Lung (tissue), 16 donors: ENCODE results near the gene ZNF486. TPM values are rescaled to one million over a fixed set of nuclear protein-coding genes. Genes with fewer than 3 reads are reported as not detected.
"Not testable (repeated sequence)": the region's sequence is repeated elsewhere in the genome, so short reads cannot be mapped to it uniquely, and the experiment has no call there.

Experiments
- ATAC-seq: fragments of 200-7000 bp; cut with Tn5 transposase; one replicate; pipeline ENCODE4 v1.9.1; 2020; ENCODE audit warnings: moderate number of reproducible peaks; ENCODE audit not compliant: insufficient read depth, low FRiP score
- DNase-seq, 3 donors: peaks; one replicate each; pipeline ENCODE4 v3.0.0-alpha.2; 2013 to 2017
- H3K27ac ChIP-seq, 2 donors: one replicate each; pipeline ENCODE4 v1.5.1; 2013; ENCODE audit warnings: mild to moderate bottlenecking in 2 of 2, moderate library complexity in 2 of 2, control low read depth in 1 of 2, inconsistent platforms in 1 of 2, low read depth in 1 of 2, low read length in 1 of 2
- H3K27me3 ChIP-seq, 3 donors: one replicate each; pipeline ENCODE4 v1.5.1; 2013; ENCODE audit warnings: low read length in 2 of 3; ENCODE audit not compliant: control insufficient read depth in 3 of 3, insufficient read depth in 3 of 3
- H3K36me3 ChIP-seq, 4 donors: one replicate each; pipeline ENCODE4 v1.5.1; 2013; ENCODE audit warnings: low read length in 4 of 4, mild to moderate bottlenecking in 1 of 4, moderate library complexity in 1 of 4; ENCODE audit not compliant: control insufficient read depth in 4 of 4, insufficient read depth in 4 of 4
- H3K4me1 ChIP-seq, 5 donors: one replicate each; pipeline ENCODE4 v1.5.1; 2013; ENCODE audit warnings: low read length in 5 of 5, mild to moderate bottlenecking in 2 of 5, moderate library complexity in 1 of 5; ENCODE audit not compliant: control insufficient read depth in 5 of 5, insufficient read depth in 5 of 5
- H3K4me3 ChIP-seq: one replicate; pipeline ENCODE4 v1.5.1; 2013; ENCODE audit warnings: mild to moderate bottlenecking, control low read depth, moderate library complexity
- H3K9ac ChIP-seq, 2 donors: one replicate each; pipeline ENCODE4 v1.5.1; 2013; ENCODE audit warnings: low read length in 2 of 2, control low read depth in 1 of 2; ENCODE audit not compliant: insufficient read depth in 1 of 2
- H3K9me3 ChIP-seq, 4 donors: one replicate each; pipeline ENCODE4 v1.5.1; 2013; ENCODE audit warnings: low read length in 3 of 4, mild to moderate bottlenecking in 1 of 4, moderate library complexity in 1 of 4; ENCODE audit not compliant: control insufficient read depth in 4 of 4, insufficient read depth in 3 of 4
- WGBS, 2 donors: extraction: QIAGEN DNeasy Blood & Tissue Kit; methylation state at CpG; one replicate each; pipeline ENCODE4 v1.1.7; 2013; 5-methylcytosine and 5-hydroxymethylcytosine counted together
- long read RNA-seq, 5 donors: transcript quantifications; one replicate each; lab custom pipeline, GENCODE V29; 2026
- polyA plus RNA-seq, 2 donors: library from polyadenylated mRNA; stranded (reverse); fragments of 200-250 nt; gene quantifications; one replicate each; pipeline ENCODE4 v1.2.1, GENCODE V29; 2013
- total RNA-seq, 2 donors: library from RNA; depleted of rRNA in 1 of 2; stranded (reverse); fragments of >200 nt in 1 of 2; gene quantifications; one replicate each; pipeline ENCODE4 v1.2.1, GENCODE V29; 2014 to 2021
- TF ChIP-seq, protein P1 (sequence below): IDR thresholded peaks from 2 replicates; pipeline ENCODE4 v1.5.1; 2012; ENCODE audit warnings: mild to moderate bottlenecking; ENCODE audit errors: control extremely low read depth, extremely low read depth
- donor health status: control.
- donor health status: control.
- donor health status: Bipolar disorder and iron deficiency.
- donor health status: healthy.
- donor health status: DM: yes; HTN: yes; CAD: no.

Gene ZNF486
- total RNA-seq = 10 to 100 TPM in 1 of 2 donors, 1 to 10 TPM in 1; 5.1 to 23.9 TPM
- polyA plus RNA-seq = 1 to 10 TPM; 2.3 to 2.7 TPM
- long read RNA-seq, donor 1, transcript ZNF486-201 (4 exons, 3,837 nt) = major isoform, 10 of 10 reads
- long read RNA-seq, donor 1, partial matches to known transcripts = 0 of 10 reads
- long read RNA-seq, donor 1, other reads (novel, unspliced or antisense) = 0 of 10 reads
- long read RNA-seq, donor 2, transcript ZNF486-201 (4 exons, 3,837 nt) = major isoform, 5 of 5 reads
- long read RNA-seq, donor 2, partial matches to known transcripts = 0 of 5 reads
- long read RNA-seq, donor 2, other reads (novel, unspliced or antisense) = 0 of 5 reads
- long read RNA-seq, donor 3, transcript ZNF486-201 (4 exons, 3,837 nt) = major isoform, 5 of 6 reads
- long read RNA-seq, donor 3, partial matches to known transcripts = 0 of 6 reads
- long read RNA-seq, donor 3, other reads (novel, unspliced or antisense) = 0 of 6 reads
- long read RNA-seq, donor 4, transcript ZNF486-201 (4 exons, 3,837 nt) = major isoform, 7 of 8 reads
- long read RNA-seq, donor 4, partial matches to known transcripts = 0 of 8 reads
- long read RNA-seq, donor 4, other reads (novel, unspliced or antisense) = 0 of 8 reads
- long read RNA-seq, donor 5, transcript ZNF486-201 (4 exons, 3,837 nt) = major isoform, 7 of 8 reads
- long read RNA-seq, donor 5, partial matches to known transcripts = 0 of 8 reads
- long read RNA-seq, donor 5, other reads (novel, unspliced or antisense) = 0 of 8 reads

DNA sequence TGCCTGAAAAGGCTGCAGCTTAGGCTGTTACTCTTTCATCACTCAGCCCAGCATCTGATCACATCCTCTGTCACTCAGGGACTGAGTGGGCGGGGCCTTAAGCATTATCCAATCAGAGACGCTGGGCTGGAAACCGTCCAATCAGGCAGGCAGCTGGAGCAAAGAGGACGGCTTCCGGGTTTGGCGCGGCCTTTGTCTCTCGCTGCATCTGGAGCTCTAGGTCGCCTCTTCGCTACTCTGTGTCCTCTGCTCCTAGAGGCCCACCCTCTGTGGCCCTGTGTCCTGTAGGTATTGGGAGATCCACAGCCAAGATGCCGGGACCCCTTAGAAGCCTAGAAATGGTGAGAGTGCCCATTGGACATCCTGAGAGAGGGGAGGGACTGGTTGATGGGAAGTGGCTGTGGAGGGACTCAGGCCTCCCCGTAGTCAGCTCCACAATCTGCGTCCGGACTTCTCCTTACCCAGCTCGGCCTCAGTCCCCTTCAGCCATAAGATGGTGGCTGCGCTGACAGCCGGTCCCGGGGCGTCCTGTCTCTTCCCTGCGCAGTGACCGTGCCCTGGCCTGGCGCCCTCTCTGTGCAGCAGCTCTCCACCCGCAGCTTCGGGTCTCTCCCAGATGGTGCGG is at the start of gene ZNF486:
ZNF486 (plus strand) TSS at position 195 of the 625 bp plus-strand sequence; CDS start at position 312, 117 bp downstream.
- peaks cover 0 to 4% (median 0%) of the 10 kb centered on the region in 5 donors for H3K4me1 ChIP-seq
- ATAC-seq (peak; percentile 93), DNase-seq (peak; percentile 97 to 99 (median 99))
- H3K27ac ChIP-seq = peak within 1 kb of the TSS; percentile 49 to 86
- 0 to 3% methylated on average over 25 of the region's 25 CpGs for WGBS, 2 donors
- H3K4me3 ChIP-seq = peak within 1 kb of the TSS; percentile 65
- TF ChIP-seq, protein P1, sequence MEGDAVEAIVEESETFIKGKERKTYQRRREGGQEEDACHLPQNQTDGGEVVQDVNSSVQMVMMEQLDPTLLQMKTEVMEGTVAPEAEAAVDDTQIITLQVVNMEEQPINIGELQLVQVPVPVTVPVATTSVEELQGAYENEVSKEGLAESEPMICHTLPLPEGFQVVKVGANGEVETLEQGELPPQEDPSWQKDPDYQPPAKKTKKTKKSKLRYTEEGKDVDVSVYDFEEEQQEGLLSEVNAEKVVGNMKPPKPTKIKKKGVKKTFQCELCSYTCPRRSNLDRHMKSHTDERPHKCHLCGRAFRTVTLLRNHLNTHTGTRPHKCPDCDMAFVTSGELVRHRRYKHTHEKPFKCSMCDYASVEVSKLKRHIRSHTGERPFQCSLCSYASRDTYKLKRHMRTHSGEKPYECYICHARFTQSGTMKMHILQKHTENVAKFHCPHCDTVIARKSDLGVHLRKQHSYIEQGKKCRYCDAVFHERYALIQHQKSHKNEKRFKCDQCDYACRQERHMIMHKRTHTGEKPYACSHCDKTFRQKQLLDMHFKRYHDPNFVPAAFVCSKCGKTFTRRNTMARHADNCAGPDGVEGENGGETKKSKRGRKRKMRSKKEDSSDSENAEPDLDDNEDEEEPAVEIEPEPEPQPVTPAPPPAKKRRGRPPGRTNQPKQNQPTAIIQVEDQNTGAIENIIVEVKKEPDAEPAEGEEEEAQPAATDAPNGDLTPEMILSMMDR = no peak
- H3K9ac ChIP-seq = peak within 1 kb of the TSS; percentile 71 to 94
- H3K27me3 ChIP-seq = no peaks in the 10 kb centered on the region
- H3K36me3 ChIP-seq = peaks cover 0 to 3% (median 1%) of the 10 kb centered on the region in 4 donors
- H3K9me3 ChIP-seq = peaks cover 0 to 6% (median 0%) of the 10 kb centered on the region in 4 donors

DNA sequence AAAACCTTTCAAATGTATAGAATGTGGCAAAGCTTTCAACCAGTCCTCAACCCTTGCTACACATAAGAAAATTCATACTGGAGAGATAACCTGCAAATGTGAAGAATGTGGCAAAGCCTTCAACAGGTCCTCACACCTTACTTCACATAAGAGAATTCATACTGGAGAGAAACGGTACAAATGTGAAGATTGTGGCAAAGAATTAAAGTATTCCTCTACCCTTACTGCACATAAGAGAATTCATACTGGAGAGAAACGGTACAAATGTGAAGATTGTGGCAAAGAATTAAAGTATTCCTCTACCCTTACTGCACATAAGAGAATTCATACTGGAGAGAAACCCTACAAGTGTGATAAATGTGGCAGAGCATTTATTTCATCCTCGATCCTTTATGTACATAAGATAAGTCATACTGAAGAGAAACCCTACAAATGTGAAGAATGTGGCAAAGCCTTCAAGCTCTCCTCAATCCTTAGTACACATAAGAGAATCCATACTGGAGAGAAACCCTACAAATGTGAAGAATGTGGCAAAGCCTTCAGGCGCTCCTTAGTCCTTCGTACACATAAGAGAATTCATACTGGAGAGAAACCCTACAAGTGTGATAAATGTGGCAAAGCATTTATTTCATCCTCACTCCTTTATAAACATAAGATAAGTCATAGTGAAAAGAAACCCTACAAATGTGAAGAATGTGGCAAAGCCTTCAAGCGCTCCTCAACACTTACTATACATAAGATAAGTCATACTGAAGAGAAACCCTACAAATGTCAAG is 48.8 kb upstream of the ZNF486 start:
- ATAC-seq = not testable (repeated sequence)

DNA sequence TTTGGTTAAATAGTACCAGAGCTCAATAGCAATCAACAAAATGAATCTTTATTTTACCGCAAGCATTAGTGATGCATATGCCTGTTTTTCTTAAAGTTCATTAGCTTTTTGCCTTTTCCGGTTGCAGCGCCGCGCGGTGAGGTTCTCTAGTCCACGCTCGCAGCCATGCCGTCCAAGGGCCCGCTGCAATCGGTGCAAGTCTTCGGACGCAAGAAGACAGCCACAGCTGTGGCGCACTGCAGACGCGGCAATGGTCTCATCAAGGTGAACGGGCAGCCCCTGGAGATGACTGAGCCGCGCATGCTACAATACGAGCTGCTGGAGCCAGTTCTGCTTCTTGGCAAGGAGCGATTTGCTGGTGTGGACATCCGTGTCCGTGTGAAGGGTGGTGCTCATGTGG is 42.1 kb upstream of the ZNF486 start:
- ATAC-seq (no peak), DNase-seq (no peak)
- Histone ChIP-seq H3K9ac (no peak overlapping the region), H3K36me3 (peaks cover under 1 to 61% (median 32%) of the 10 kb centered on the region in 4 donors), H3K4me1 (no peaks in the 10 kb centered on the region), H3K9me3 (peaks cover 20 to 38% (median 28%) of the 10 kb centered on the region in 4 donors), H3K27ac (no peak overlapping the region), H3K4me3 (no peak overlapping the region), H3K27me3 (no peaks in the 10 kb centered on the region)
- TF ChIP-seq, protein P1 = no peak
- 97% methylated on average over 23 of the region's 23 CpGs for WGBS, 2 donors

More for the DNA sequence above, 48.8 kb upstream of the ZNF486 start:
- not testable (repeated sequence) for H3K27me3 ChIP-seq, H3K27ac ChIP-seq, DNase-seq, H3K4me3 ChIP-seq, H3K9ac ChIP-seq, H3K4me1 ChIP-seq
- WGBS, 2 donors = 97 to 98% methylated on average over 6 of the region's 6 CpGs
- H3K36me3 ChIP-seq = peaks cover 4 to 83% (median 32%) of the 10 kb centered on the region in 4 donors
- H3K9me3 ChIP-seq = peaks cover 26 to 48% (median 44%) of the 10 kb centered on the region in 4 donors

DNA sequence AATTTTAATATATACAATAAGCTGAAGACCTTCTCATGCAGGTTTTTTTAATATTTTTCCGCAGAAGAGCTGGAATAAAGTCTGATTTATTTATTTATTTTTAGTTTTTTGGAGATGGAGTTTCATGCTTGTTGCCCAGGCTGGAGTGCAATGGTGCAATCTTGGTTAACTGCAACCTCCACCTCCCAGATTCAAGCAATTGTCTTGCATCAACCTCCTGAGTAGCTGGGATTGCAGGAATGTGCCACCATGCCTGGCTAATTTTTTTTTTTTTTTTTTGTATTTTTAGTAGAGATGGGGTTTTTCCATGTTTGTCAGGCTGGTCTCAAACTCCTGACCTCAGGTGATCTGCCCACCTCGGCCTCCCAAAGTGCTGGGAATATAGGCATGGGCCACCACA is 34.1 kb upstream of the ZNF486 start:
- ATAC-seq, H3K9ac ChIP-seq, H3K4me3 ChIP-seq, DNase-seq, H3K27ac ChIP-seq, H3K4me1 ChIP-seq, H3K27me3 ChIP-seq: not testable (repeated sequence)
- 83 to 89% methylated on average over 2 of the region's 2 CpGs for WGBS, 2 donors
- Histone ChIP-seq H3K9me3 (peaks cover 3 to 18% (median 13%) of the 10 kb centered on the region in 4 donors), H3K36me3 (peaks cover 3 to 23% (median 10%) of the 10 kb centered on the region in 4 donors)

DNA sequence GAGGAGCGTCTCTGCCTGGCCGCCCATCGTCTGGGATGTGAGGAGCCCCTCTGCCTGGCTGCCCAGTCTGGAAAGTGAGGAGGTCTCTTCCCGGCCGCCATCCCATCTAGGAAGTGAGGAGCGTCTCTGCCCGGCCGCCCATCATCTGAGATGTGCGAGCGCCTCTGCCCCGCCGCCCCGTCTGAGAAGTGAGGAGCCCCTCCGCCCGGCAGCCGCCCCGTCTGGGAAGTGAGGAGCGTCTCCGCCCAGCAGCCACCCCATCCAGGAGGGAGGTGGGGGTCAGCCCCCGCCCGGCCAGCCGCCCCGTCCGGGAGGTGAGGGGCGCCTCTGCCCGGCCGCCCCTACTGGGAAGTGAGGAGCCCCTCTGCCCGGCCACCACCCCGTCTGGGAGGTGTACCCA is 29.3 kb upstream of the ZNF486 start:
- H3K27ac ChIP-seq, H3K9me3 ChIP-seq, H3K27me3 ChIP-seq, H3K4me1 ChIP-seq, ATAC-seq, H3K4me3 ChIP-seq, H3K9ac ChIP-seq, DNase-seq, H3K36me3 ChIP-seq: not testable (repeated sequence)
- WGBS, 2 donors = 97 to 98% methylated on average over 14 to 27 of the region's 29 CpGs
